Right lobe of liver (tissue), 6 donors: ENCODE measurements around the gene NVL. TPM values are rescaled to one million over a fixed set of nuclear protein-coding genes. Genes with fewer than 3 reads are reported as not detected.

Experiments used
- ATAC-seq, 4 donors: fragments of 200-7000 bp; cut with Tn5 transposase; one replicate each; pipeline ENCODE4 v1.9.1; 2020; ENCODE audit warnings: mild to moderate bottlenecking in 4 of 4, moderate library complexity in 4 of 4
- DNase-seq, 3 donors: peaks; one replicate each; pipeline ENCODE4 v3.0.0-alpha.2; 2020
- H3K27ac ChIP-seq, 3 donors: fragments of 200-600 bp; one replicate each; pipeline ENCODE4 v1.8.0; 2022
- H3K27me3 ChIP-seq, 2 donors: fragments of 200-600 bp; one replicate each; pipeline ENCODE4 v1.8.0; 2022
- H3K36me3 ChIP-seq, 4 donors: fragments of 200-600 bp; sonication (generic) in 1 of 4; one replicate each; pipeline versions ENCODE4 v1.5.1 to v1.8.0; 2017 to 2022; ENCODE audit warnings: control low read depth in 1 of 4
- H3K4me1 ChIP-seq, 4 donors: fragments of 200-600 bp; sonication (generic) in 1 of 4; one replicate each; pipeline versions ENCODE4 v1.5.1 to v1.8.0; 2017 to 2022; ENCODE audit warnings: control low read depth in 1 of 4
- H3K4me3 ChIP-seq, 3 donors: fragments of 200-600 bp; one replicate each; pipeline ENCODE4 v1.8.0; 2022
- H3K9me3 ChIP-seq, 4 donors: fragments of 200-600 bp; sonication (generic) in 1 of 4; one replicate each; pipeline versions ENCODE4 v1.5.1 to v1.8.0; 2017 to 2022; ENCODE audit warnings: control low read depth in 1 of 4
- POLR2A ChIP-seq: fragments of 450-650 bp; IDR thresholded peaks from one replicate; pipeline ENCODE4 v1.6.1; 2017; ENCODE audit warnings: antibody characterized with exemption, mild to moderate bottlenecking
- WGBS: methylation state at CpG from one replicate; pipeline ENCODE4 v1.1.6; 2018; ENCODE audit warnings: low coverage, low lambda C conversion rate; ENCODE audit not compliant: insufficient coverage; ENCODE audit errors: missing lambda C conversion rate; 5-methylcytosine and 5-hydroxymethylcytosine counted together
- intact Hi-C, 2 donors: fragments of 100-400 bp; cut with DNase I; formaldehyde crosslinking; loops; one replicate each; pipeline versions ENCODE4 v1.11.2 to v1.14.1; 2022
- total RNA-seq, 6 experiments: library from RNA; depleted of rRNA in 2 of 6; stranded (reverse); fragments of >200 nt in 2 of 6; fragmentation: NEBNext Ultra II Directional in 3 of 6; extraction: Animal tissue kit (Norgen Biotek cat#: 25700) in 3 of 6; gene quantifications; one replicate each; pipeline versions ENCODE4 v1.1.0 to v1.2.4, GENCODE V29; 2016 to 2023
- TF ChIP-seq, protein P1 (sequence below), 4 donors: fragments of 200-600 bp in 3 of 4; fragments of 450-650 bp in 1 of 4; IDR thresholded peaks; one replicate each; pipeline versions ENCODE4 v1.5.1 to v1.8.0; 2016 to 2022; ENCODE audit warnings: antibody characterized with exemption in 4 of 4, mild to moderate bottlenecking in 2 of 4
- donor health status: DM: no; HTN: yes; CAD: no.
- donor health status: DM: no; HTN: no; CAD: no.
- donor health status: DM: no; HTN: no; CAD: no.
- donor health status: DM: no; HTN: yes; CAD: no.
- donor health status: DM: no; HTN: yes; CAD: no.

The NVL gene
- total RNA-seq, 6 experiments from 2014 or later: 4.5 to 8.9 (median 6.8) TPM

DNA sequence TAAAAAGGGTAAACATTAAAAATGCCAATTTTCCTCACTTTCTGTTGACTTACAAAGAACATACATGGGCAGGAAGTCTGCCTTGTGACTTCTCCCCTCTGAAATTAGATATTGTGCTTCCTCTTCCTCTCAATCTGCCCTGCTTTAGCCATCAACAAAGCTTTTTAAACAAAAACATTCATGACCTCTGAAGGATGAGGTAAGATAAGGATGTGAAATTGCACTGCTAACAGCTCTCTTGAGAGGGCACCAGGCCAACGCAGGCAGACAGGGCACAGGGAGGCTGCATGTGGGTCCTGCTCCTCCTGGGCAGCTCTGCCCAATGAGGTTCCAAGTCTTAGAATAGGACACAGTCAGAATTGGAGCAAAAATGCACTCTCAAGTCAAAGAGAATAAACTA, 84.8 kb downstream of the NVL start:
- peaks cover 0 to 9% (median 2%) of the 10 kb centered on the region in 4 donors for H3K36me3 ChIP-seq
- TF ChIP-seq, protein P1, sequence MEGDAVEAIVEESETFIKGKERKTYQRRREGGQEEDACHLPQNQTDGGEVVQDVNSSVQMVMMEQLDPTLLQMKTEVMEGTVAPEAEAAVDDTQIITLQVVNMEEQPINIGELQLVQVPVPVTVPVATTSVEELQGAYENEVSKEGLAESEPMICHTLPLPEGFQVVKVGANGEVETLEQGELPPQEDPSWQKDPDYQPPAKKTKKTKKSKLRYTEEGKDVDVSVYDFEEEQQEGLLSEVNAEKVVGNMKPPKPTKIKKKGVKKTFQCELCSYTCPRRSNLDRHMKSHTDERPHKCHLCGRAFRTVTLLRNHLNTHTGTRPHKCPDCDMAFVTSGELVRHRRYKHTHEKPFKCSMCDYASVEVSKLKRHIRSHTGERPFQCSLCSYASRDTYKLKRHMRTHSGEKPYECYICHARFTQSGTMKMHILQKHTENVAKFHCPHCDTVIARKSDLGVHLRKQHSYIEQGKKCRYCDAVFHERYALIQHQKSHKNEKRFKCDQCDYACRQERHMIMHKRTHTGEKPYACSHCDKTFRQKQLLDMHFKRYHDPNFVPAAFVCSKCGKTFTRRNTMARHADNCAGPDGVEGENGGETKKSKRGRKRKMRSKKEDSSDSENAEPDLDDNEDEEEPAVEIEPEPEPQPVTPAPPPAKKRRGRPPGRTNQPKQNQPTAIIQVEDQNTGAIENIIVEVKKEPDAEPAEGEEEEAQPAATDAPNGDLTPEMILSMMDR (IDR thresholded peaks at IDR 0.05): no peak
- TF ChIP-seq POLR2A: no peak
- H3K27me3 ChIP-seq: no peaks in the 10 kb centered on the region
- no peaks in the 10 kb centered on the region for H3K9me3 ChIP-seq
- WGBS: 17% methylated on average over 1 of the region's 1 CpG
- DNase-seq (peak; percentile 61 to 77 (median 69)), ATAC-seq (peak; percentile 81 to 97 (median 94))
- intact Hi-C loops: no loop called here
- peaks cover 0 to 8% (median 0%) of the 10 kb centered on the region in 4 donors for H3K4me1 ChIP-seq
- peak overlapping the region in 1 of 3 donors; percentile 17 for H3K27ac ChIP-seq
- no peak overlapping the region for H3K4me3 ChIP-seq

DNA sequence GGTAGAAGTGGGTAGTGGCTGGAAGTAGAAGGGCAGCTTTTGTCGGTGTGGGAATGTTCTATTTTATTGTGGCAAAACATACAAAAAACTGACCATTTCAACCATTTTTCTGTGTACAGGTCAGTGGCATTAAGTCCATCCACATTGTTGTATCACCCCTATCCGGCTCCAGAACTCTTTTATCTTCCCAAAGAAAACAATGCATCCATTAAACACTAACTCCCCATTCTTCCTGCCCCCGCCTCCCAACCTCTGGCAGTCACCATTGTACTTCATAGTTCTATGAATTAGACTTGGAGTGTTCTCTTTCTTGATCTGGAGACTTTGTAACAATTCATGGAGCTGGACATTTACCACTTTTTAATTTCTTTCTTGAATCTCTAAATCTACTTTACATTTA, 91.2 kb downstream of the NVL start:
- Histone ChIP-seq H3K4me1 (no peaks in the 10 kb centered on the region), H3K4me3 (no peak overlapping the region), H3K27ac (no peak overlapping the region), H3K36me3 (peaks cover 0 to 4% (median 0%) of the 10 kb centered on the region in 4 donors), H3K27me3 (no peaks in the 10 kb centered on the region), H3K9me3 (no peaks in the 10 kb centered on the region)
- TF ChIP-seq POLR2A: no peak
- TF ChIP-seq, protein P1 (IDR thresholded peaks at IDR 0.05): no peak
- peak in 1 of 4 donors; percentile 38 for ATAC-seq
- 70% methylated on average over 3 of the region's 3 CpGs for WGBS
- DNase-seq: no peak
- intact Hi-C loops: no loop called here

DNA sequence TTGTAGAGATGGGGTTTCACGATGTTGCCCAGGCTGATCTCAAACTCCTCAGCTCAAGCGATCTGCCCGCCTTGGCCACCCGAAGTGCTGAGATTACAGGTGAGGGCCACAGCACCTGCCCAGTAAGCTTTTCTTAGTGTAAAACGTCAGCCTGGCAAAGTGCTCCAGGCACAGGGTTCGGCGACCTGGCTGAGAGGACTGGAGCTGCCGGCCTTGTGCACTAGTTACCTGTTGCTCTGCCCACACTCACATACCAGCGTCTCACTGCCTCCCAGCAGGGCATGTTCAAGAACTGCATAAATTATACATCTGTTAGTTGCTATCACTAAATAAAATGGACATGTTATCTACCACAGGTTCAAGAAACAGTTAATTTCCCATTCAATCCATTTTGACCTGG, 91.8 kb downstream of the NVL start:
- peaks cover 0 to 4% (median 0%) of the 10 kb centered on the region in 4 donors for H3K36me3 ChIP-seq
- no peaks in the 10 kb centered on the region for H3K4me1 ChIP-seq
- TF ChIP-seq, protein P1 (IDR thresholded peaks at IDR 0.05): no peak
- TF ChIP-seq POLR2A: no peak
- no peak overlapping the region for H3K4me3 ChIP-seq
- no peaks in the 10 kb centered on the region for H3K9me3 ChIP-seq
- no peaks in the 10 kb centered on the region for H3K27me3 ChIP-seq
- WGBS: 87% methylated on average over 8 of the region's 9 CpGs
- DNase-seq: no peak
- no peak for ATAC-seq
- no peak overlapping the region for H3K27ac ChIP-seq
- intact Hi-C loops: no loop called here

DNA sequence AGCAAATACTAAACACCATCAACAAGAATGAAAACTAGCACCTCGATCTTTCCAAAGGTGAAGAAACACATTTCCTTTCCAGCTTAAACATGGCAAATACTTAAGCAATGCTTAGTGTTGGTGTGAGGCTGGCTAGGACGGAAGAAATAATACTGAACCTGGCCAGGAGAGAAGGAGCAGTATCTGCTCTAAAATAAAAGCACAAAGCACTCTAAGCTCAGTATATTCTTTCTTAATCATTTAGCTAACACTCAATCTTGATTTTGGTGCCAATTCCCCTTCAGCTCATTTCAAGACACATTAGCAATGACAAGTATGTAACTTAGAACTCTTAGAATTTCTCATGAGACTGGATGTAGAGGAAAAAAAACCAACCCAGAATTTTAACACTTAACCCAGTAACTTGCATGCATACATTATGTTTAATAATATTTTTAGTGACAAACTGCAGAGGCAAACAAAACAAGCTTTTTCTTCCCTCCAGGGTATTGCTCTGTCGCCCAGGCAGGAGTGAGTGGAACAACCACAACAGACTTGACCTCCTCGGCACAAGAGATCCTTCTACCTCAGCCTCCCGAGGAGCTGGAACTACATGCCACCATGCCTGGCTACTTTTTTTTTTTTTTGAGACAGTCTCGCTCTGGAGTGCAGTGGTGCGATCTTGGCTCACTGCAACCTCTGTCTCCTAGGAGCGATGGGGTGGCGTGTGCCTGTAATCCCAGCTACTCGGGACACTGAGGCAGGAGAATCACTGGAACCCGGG, 92.7 kb downstream of the NVL start:
- Histone ChIP-seq H3K27me3 (no peaks in the 10 kb centered on the region), H3K36me3 (peaks cover 0 to 4% (median under 1%) of the 10 kb centered on the region in 4 donors), H3K27ac (no peak overlapping the region), H3K9me3 (no peaks in the 10 kb centered on the region), H3K4me1 (no peaks in the 10 kb centered on the region), H3K4me3 (no peak overlapping the region)
- WGBS: 87% methylated on average over 5 of the region's 11 CpGs
- intact Hi-C loops: no loop called here
- no peak for DNase-seq
- ATAC-seq: no peak
- TF ChIP-seq, protein P1 (IDR thresholded peaks at IDR 0.05): no peak
- no peak for TF ChIP-seq POLR2A
